ENCODE data around the gene CAPZB.

CAPZB gene

DNA sequence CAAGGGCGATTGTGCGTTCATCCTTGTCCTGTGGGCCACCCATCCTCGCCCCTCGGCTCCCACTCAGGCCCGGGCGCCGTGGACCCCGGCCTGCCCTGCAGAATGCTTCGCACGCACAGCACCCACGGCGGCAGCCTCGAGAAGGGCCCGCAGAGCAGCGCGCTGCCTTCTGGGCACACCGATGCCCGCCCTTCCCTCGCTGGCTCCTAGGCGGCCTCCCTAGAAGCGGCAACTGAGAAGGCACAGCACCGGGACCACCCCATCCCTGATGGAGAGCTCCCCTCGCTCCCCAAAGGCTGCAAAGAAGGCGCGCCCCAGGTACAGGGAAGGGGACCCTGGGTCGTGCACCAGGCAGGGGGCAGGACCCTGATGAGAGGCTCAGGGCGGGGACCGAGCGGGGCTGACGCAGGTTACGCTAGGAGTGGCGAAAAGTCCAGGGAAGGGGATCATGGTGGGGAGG is 971 bp downstream of the CAPZB start:
- peak overlapping the region; percentile 96 for H3K27ac Mint-ChIP-seq
- H3K27me3 Mint-ChIP-seq: no peaks in the 10 kb centered on the region
- H3K9me3 Mint-ChIP-seq (ENCODE audit: low read depth): no peaks in the 10 kb centered on the region
- H3K4me1 Mint-ChIP-seq (ENCODE audit: low read depth): peaks cover 74% of the 10 kb centered on the region
- peak overlapping the region; percentile 93 for H3K4me3 Mint-ChIP-seq
- H3K36me3 Mint-ChIP-seq: peaks cover 7% of the 10 kb centered on the region

DNA sequence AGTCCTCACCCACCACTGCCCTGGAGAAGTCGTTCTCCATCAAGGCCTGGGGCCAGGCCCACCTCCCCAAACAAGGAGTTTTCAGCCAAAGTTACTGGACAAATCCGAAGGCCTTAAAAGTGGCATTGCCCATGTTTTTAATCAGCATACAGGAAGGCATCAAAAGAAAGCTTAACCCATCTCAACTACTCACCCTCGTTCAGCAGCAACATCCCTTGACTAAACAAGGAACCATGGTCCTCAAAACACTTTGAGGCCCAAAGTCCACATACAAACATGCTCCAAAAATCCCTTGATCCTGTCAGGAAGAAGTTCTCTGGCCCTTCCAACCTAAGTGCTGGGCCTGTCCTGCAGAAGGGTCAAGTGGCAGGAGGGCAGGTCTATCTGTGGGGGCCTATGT is 1.6 kb downstream of the CAPZB start:
- Mint-ChIP-seq H3K27me3 (no peaks in the 10 kb centered on the region), H3K4me3 (peak overlapping the region; percentile 93), H3K36me3 (peaks cover 7% of the 10 kb centered on the region), H3K27ac (peak overlapping the region; percentile 96), H3K9me3 (ENCODE audit: low read depth) (no peaks in the 10 kb centered on the region), H3K4me1 (ENCODE audit: low read depth) (peaks cover 79% of the 10 kb centered on the region)

- peaks cover 7% of the 10 kb centered on the region for H3K36me3 Mint-ChIP-seq
- H3K4me1 Mint-ChIP-seq (ENCODE audit: low read depth): peaks cover 79% of the 10 kb centered on the region
- H3K27ac Mint-ChIP-seq: peak overlapping the region; percentile 96
- peak overlapping the region; percentile 93 for H3K4me3 Mint-ChIP-seq
- no peaks in the 10 kb centered on the region for H3K27me3 Mint-ChIP-seq
- no peaks in the 10 kb centered on the region for H3K9me3 Mint-ChIP-seq (ENCODE audit: low read depth)
Observed at GRCh38 chr1:19483261-19483660, 2.1 kb downstream of the CAPZB start.

- Mint-ChIP-seq H3K36me3 (peaks cover 7% of the 10 kb centered on the region), H3K27me3 (no peaks in the 10 kb centered on the region), H3K27ac (peak overlapping the region; percentile 96), H3K4me3 (peak overlapping the region; percentile 93), H3K9me3 (ENCODE audit: low read depth) (no peaks in the 10 kb centered on the region), H3K4me1 (ENCODE audit: low read depth) (peaks cover 79% of the 10 kb centered on the region)
Observed at GRCh38 chr1:19481826-19482398, 3.4 kb downstream of the CAPZB start.

DNA sequence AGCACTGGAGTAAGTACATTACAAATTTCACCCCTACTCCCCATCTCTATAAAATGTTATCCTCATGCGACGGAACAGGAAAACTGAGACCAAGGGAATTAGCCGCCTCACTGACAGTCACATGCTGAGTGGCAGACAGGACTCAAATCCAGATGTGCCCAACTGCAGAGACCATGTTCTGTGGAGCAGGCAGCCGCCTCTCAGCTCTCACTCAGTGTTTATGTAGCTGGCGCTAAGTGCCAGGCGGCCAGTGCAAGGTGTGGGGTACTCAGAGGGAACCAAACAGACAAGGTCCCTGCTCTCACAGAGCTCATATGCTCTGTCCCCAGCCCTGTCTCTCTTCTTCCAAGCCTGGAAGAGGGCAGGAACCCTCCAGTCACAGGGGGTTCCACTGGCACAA is 5.1 kb downstream of the CAPZB start:
- H3K4me1 Mint-ChIP-seq (ENCODE audit: low read depth): peaks cover 86% of the 10 kb centered on the region
- H3K9me3 Mint-ChIP-seq (ENCODE audit: low read depth): no peaks in the 10 kb centered on the region
- peak overlapping the region; percentile 96 for H3K27ac Mint-ChIP-seq
- no peaks in the 10 kb centered on the region for H3K27me3 Mint-ChIP-seq
- H3K36me3 Mint-ChIP-seq: peaks cover 7% of the 10 kb centered on the region
- H3K4me3 Mint-ChIP-seq: peak overlapping the region; percentile 61

DNA sequence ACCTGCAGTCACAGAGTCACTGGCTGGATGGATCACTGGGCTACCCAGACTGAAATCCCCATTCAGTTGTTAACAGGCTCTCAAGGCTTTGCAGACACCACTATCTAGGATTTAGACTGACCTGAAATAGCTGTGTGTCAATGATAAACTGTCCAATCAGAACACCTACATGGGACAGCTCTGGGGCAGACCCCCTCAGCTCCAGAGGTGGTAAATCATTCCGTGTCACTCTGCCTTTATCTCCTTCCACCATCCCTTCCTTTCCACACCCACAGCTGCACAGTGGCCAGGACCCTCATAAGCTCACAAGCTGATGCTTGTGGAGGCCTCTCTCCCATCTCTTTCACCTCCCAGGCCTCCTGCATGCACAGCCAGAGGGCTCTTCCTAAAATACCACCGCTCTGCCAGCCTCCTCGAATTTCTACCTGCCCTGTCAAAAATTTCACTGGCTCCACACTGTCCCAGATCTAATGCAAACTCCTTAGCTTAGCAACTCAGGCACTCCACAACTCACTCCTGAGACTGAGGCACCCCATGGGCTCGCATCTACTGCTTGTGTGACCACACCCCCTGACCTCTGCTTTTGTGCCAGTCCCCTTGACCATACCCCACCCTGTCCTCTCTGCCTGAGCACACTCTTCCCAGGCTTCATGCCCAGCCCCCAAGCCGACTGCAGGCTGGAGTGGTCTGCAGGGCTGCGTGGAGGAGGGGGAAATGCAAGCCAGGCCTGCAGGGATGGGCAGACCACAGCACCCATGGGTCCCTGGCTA is 5.8 kb downstream of the CAPZB start:
- H3K4me1 Mint-ChIP-seq (ENCODE audit: low read depth): peaks cover 93% of the 10 kb centered on the region
- peak overlapping the region; percentile 96 for H3K27ac Mint-ChIP-seq
- peak overlapping the region; percentile 35 for H3K4me3 Mint-ChIP-seq
- H3K9me3 Mint-ChIP-seq (ENCODE audit: low read depth): no peaks in the 10 kb centered on the region
- peaks cover 7% of the 10 kb centered on the region for H3K36me3 Mint-ChIP-seq
- H3K27me3 Mint-ChIP-seq: no peaks in the 10 kb centered on the region

DNA sequence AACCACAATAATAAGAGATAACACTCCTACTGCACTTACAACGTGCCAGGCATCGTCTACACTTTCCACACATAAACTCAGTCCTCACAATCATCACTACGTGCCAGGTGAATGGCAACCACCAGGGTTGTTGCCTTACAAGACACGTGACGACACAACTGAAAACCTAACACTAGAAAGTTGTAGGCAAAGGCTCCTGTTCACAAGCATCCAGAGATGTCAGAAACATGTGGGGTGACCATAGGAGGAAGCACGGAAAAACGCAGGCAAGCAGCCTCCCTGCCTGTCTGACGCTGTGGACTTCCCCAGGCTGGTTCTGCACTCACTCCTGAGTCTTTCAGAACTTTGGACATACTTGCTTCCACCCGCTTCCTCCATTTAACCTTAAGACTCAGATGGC is 7.0 kb downstream of the CAPZB start:
- H3K27ac Mint-ChIP-seq: peak overlapping the region; percentile 96
- H3K36me3 Mint-ChIP-seq: peaks cover 4% of the 10 kb centered on the region
- peak overlapping the region; percentile 79 for H3K4me3 Mint-ChIP-seq
- H3K27me3 Mint-ChIP-seq: no peaks in the 10 kb centered on the region
- H3K9me3 Mint-ChIP-seq (ENCODE audit: low read depth): no peaks in the 10 kb centered on the region
- peaks cover 96% of the 10 kb centered on the region for H3K4me1 Mint-ChIP-seq (ENCODE audit: low read depth)

DNA sequence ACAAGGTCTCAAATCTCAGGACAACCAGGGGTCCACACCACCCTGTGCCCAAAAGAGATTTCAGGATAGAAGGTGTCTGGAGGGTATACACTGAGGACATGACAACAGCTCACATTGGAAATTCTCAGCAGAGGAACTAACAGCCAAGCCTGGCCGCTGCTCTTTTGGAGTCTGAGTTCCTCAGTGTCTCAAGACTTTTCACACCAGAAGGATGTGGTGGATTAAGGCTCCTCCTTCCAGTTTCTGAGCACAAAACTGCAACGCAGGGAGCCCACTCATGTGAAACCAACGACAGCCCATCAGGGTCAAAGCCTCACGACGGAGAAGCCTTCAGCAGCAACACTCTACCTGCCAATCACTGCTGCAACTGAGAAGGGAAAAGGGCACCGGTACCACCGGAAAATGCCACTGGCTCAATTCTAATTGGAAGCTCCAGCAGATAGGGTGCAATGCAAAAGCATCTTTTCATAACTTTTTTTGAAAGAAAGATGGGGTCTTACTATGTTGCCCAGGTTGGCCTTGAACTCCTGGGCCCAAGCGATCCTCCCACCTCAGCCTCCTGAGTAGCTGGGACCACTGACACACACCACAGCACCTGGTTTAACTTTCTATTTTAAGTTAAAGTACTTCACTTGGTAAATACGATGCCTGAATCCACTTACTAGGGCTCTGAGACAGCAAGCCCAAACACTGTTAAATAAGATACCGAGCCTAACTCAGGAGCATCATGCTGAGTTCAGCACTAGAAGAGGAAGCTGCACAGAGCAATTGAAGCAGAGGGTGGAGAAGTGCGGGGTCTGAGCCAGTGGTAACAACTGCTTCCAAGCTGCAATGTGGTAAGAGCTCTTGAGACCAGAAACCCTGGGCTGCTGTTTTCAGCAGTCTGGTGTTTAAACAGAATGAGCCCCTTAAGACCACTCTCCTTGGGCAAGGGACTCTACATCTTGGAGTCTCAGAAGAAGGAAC is 7.8 kb downstream of the CAPZB start:
- peaks cover 2% of the 10 kb centered on the region for H3K36me3 Mint-ChIP-seq
- no peaks in the 10 kb centered on the region for H3K9me3 Mint-ChIP-seq (ENCODE audit: low read depth)
- H3K4me3 Mint-ChIP-seq: peak overlapping the region; percentile 79
- no peaks in the 10 kb centered on the region for H3K27me3 Mint-ChIP-seq
- H3K27ac Mint-ChIP-seq: peak overlapping the region; percentile 96
- peaks cover 95% of the 10 kb centered on the region for H3K4me1 Mint-ChIP-seq (ENCODE audit: low read depth)

- no peaks in the 10 kb centered on the region for H3K36me3 Mint-ChIP-seq
- no peaks in the 10 kb centered on the region for H3K9me3 Mint-ChIP-seq (ENCODE audit: low read depth)
- H3K27ac Mint-ChIP-seq: peak overlapping the region; percentile 96
- peak overlapping the region; percentile 79 for H3K4me3 Mint-ChIP-seq
- peaks cover 93% of the 10 kb centered on the region for H3K4me1 Mint-ChIP-seq (ENCODE audit: low read depth)
- H3K27me3 Mint-ChIP-seq: no peaks in the 10 kb centered on the region
Observed at GRCh38 chr1:19476450-19477190, 8.7 kb downstream of the CAPZB start.

- Mint-ChIP-seq H3K9me3 (ENCODE audit: low read depth) (no peaks in the 10 kb centered on the region), H3K36me3 (no peaks in the 10 kb centered on the region), H3K27ac (peak overlapping the region; percentile 77), H3K27me3 (no peaks in the 10 kb centered on the region), H3K4me3 (no peak overlapping the region), H3K4me1 (ENCODE audit: low read depth) (peaks cover 93% of the 10 kb centered on the region)
Observed at GRCh38 chr1:19475296-19475695, 10.0 kb downstream of the CAPZB start.

DNA sequence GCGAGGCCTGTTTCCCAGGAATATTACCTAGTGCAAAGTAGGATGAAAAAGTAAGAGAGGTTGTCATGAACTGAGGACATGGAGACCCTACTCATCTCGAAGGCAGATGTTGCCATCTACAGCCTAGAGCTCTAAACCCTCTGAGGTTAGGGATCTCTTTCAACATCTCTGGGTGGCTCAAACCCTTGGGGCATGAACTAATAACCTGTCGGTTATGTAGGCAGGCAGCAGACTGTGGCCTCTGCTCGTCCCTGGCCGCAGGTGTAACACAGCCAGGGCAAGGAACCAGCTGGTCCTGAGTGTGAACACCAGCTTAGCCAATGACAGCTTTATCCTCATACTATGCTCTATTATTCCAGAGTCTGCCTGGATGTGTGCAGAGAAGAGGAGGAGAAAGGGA is 13.2 kb downstream of the CAPZB start:
- Mint-ChIP-seq H3K27ac (peak overlapping the region; percentile 86), H3K36me3 (no peaks in the 10 kb centered on the region), H3K9me3 (ENCODE audit: low read depth) (no peaks in the 10 kb centered on the region), H3K27me3 (no peaks in the 10 kb centered on the region), H3K4me1 (ENCODE audit: low read depth) (peaks cover 93% of the 10 kb centered on the region), H3K4me3 (peak overlapping the region; percentile 39)

GRCh38 chr1:19469004-19469403 is 16.3 kb downstream of the CAPZB start:
- Mint-ChIP-seq H3K36me3 (peaks cover 2% of the 10 kb centered on the region), H3K4me1 (ENCODE audit: low read depth) (peaks cover 91% of the 10 kb centered on the region), H3K9me3 (ENCODE audit: low read depth) (no peaks in the 10 kb centered on the region), H3K27ac (peak overlapping the region; percentile 89), H3K4me3 (peak overlapping the region; percentile 74), H3K27me3 (no peaks in the 10 kb centered on the region)

DNA sequence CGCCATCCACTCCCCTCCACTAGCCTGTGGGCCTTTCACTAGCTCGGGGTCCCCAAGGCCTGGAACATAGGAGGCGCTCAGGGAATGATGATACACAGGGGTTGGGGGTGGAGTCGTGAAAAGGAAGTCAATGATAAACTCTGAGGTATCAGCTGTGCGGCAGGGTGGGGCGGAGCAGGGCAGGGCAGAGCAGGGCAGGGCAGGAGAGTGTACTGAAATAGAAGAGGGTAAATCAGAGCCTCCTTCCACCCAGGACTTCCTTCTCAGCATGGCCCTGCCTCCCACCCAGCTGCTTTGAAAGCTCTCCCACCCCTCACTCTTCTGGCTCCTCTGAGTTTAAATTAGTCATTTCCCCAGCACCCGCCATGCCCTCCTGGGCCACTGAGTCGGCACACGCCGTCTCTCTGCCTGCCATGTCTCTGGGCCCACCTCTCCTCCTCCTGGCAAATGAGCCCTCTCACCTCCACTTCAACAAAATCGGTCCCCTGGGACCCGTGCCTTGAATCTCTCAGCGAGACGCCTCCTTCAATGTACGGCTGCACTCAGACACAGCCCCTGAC is 16.9 kb downstream of the CAPZB start:
- Mint-ChIP-seq H3K9me3 (ENCODE audit: low read depth) (no peaks in the 10 kb centered on the region), H3K36me3 (peaks cover 2% of the 10 kb centered on the region), H3K27ac (peak overlapping the region; percentile 89), H3K4me3 (peak overlapping the region; percentile 74), H3K4me1 (ENCODE audit: low read depth) (peaks cover 92% of the 10 kb centered on the region), H3K27me3 (no peaks in the 10 kb centered on the region)

Measured in activated naive CD8-positive, alpha-beta T cell (primary cell).